Activated T-helper 17 cell treated with anti-CD3 and anti-CD28 coated beads, Interleukin-2, amount 50 U/mL, for 72 hours (primary cell): ENCODE data around the gene RUNDC3A. TPM values are rescaled to one million over a fixed set of nuclear protein-coding genes. Genes with fewer than 3 reads are reported as not detected.

ENCODE experiments used
- ATAC-seq: fragments of 150-1000 bp; cut with Tn5 transposase; replicated peaks from 2 replicates; pipeline ENCODE4 v1.10.0; 2021; ENCODE audit warnings: mild to moderate bottlenecking, moderate library complexity
- H3K27ac Mint-ChIP-seq: one replicate; pipeline ENCODE4 v1.8.0; 2022; ENCODE audit warnings: mixed read lengths
- H3K27me3 Mint-ChIP-seq: one replicate; pipeline ENCODE4 v1.8.0; 2022; ENCODE audit warnings: mixed read lengths
- H3K36me3 Mint-ChIP-seq: one replicate; pipeline ENCODE4 v1.8.0; 2022; ENCODE audit warnings: low read depth, mild to moderate bottlenecking, mixed read lengths
- H3K4me1 Mint-ChIP-seq: one replicate; pipeline ENCODE4 v1.8.0; 2022; ENCODE audit warnings: mixed read lengths
- H3K4me3 Mint-ChIP-seq: one replicate; pipeline ENCODE4 v1.8.0; 2022; ENCODE audit warnings: mild to moderate bottlenecking, mixed read lengths
- H3K9me3 Mint-ChIP-seq: one replicate; pipeline ENCODE4 v1.8.0; 2022; ENCODE audit warnings: mixed read lengths
- total RNA-seq, 2 donors: library from RNA; stranded (reverse); gene quantifications; one replicate each; pipeline ENCODE4 v1.2.3, GENCODE V29; 2022

RUNDC3A gene
- total RNA-seq, 2 donors from 2014 or later, result 0.41 to 0.53 TPM

DNA sequence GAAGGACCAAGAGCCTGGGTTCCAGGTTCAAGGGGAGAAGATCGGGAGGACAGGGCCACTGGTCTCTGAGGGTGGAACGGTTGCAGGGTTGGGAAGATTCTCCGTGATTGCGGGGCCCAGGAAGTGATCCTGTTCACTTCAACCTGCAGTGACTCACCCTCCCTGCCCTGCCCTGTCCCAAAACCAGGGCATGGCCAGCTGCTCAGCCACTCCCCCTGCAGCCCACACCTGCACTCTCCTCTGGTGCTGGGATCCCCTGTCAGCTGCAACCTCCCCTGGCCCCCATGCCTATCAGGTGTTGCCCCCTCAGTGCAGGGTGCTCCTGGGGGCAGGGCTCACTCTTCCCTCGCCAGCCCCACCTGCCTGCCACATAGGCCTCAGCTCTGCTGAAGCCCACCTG is 1.1 kb downstream of the RUNDC3A start:
- no peak overlapping the region for H3K27ac Mint-ChIP-seq
- peak overlapping the region; percentile 56 for H3K4me3 Mint-ChIP-seq
- peaks cover 19% of the 10 kb centered on the region for H3K27me3 Mint-ChIP-seq
- H3K9me3 Mint-ChIP-seq, result no peaks in the 10 kb centered on the region
- H3K36me3 Mint-ChIP-seq, result no peaks in the 10 kb centered on the region
- no peak for ATAC-seq
- peaks cover 8% of the 10 kb centered on the region for H3K4me1 Mint-ChIP-seq

DNA sequence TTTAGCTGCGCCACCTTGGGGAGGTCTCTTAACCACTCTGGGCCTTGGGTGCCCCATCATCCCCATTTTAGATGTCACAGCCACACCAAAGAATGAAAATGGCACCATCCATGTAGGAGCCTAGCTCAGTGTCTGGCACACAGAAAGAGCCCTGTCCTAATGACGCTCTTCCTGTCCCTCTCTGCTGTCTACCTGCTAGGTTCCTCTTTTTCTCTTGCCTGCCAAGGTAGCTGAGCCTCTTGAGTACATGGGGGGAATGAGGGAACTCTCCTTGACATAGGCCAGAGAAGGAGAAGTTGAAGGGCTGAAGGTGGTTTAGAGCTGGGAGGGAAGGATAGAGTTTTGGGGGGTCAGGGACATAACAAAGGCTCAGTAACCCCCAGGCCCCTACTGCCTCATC is 1.8 kb downstream of the RUNDC3A start:
- H3K27ac Mint-ChIP-seq, result no peak overlapping the region
- no peak for ATAC-seq
- H3K9me3 Mint-ChIP-seq, result no peaks in the 10 kb centered on the region
- peak overlapping the region; percentile 56 for H3K4me3 Mint-ChIP-seq
- peaks cover 19% of the 10 kb centered on the region for H3K27me3 Mint-ChIP-seq
- peaks cover 8% of the 10 kb centered on the region for H3K4me1 Mint-ChIP-seq
- no peaks in the 10 kb centered on the region for H3K36me3 Mint-ChIP-seq

DNA sequence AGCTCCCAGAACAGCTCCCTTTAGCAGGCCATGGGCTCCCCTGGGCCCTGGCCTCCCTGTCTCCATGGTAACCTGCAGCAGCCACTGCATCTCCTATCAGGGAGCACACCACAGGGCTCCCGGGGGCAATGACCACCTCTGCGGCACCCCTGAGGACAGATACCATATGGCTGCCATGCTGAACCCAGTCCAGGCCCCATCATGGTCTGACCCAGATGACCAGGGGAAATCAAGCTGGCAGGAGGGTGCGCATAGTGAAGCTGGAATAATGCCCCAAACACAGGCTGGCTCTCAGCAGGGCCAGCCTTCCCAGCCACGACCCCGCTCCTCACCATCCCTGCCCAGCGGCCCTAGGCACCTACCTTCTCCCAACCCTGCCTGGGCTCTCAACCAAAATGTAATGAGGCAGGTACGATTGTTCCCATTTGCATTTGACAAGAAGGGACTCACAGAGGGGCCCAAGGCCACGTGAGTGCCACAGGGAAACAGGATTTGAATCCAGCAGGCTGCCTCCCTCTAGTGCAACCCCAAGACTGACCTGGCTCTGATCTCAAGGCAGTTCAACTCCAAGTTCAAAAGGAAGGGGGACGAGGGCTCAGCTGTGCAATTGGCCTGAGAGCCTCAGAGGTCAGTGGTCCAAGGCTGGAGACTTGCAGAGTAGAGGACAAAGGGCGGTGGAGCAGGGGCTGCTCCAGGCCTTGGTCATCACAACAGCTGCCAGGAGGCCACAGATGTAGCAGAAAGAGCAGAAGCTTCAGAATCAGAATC is 2.4 kb downstream of the RUNDC3A start:
- peaks cover 23% of the 10 kb centered on the region for H3K27me3 Mint-ChIP-seq
- H3K9me3 Mint-ChIP-seq, result no peaks in the 10 kb centered on the region
- no peak overlapping the region for H3K27ac Mint-ChIP-seq
- H3K36me3 Mint-ChIP-seq, result no peaks in the 10 kb centered on the region
- ATAC-seq, result no peak
- H3K4me3 Mint-ChIP-seq, result no peak overlapping the region
- H3K4me1 Mint-ChIP-seq, result peaks cover 12% of the 10 kb centered on the region

DNA sequence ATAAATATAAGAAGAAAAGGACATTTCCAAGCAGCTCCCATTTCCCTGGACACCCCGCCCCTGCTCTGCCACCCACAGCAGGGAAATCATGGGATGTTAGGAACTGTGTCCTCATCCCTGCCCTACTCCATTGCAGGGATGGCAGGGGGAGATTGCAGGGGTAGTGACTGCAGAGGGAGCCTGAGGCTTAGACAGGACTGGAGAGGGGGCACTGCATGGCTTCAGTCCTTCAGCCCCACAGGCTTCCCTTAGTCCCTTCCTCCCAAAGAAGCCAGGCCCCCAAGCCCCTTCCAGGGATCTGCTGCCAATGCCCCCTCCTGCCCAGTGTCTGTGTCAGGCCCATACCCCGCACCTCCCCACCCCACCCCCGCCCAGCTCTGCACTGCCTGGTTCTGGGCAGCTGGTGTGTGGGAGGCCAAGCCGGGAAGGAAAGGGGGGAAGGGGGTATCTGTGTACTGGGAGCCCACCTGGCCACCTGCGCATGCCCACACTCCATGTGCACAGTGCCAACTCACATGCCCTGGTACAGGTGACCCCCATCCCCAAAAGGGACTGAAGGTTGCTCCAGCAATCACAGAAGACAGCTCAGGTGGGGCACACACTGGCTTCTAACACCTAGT is 3.3 kb downstream of the RUNDC3A start:
- no peak overlapping the region for H3K27ac Mint-ChIP-seq
- peaks cover 25% of the 10 kb centered on the region for H3K27me3 Mint-ChIP-seq
- no peaks in the 10 kb centered on the region for H3K36me3 Mint-ChIP-seq
- H3K9me3 Mint-ChIP-seq, result no peaks in the 10 kb centered on the region
- ATAC-seq, result no peak
- H3K4me1 Mint-ChIP-seq, result peaks cover 16% of the 10 kb centered on the region
- H3K4me3 Mint-ChIP-seq, result no peak overlapping the region

DNA sequence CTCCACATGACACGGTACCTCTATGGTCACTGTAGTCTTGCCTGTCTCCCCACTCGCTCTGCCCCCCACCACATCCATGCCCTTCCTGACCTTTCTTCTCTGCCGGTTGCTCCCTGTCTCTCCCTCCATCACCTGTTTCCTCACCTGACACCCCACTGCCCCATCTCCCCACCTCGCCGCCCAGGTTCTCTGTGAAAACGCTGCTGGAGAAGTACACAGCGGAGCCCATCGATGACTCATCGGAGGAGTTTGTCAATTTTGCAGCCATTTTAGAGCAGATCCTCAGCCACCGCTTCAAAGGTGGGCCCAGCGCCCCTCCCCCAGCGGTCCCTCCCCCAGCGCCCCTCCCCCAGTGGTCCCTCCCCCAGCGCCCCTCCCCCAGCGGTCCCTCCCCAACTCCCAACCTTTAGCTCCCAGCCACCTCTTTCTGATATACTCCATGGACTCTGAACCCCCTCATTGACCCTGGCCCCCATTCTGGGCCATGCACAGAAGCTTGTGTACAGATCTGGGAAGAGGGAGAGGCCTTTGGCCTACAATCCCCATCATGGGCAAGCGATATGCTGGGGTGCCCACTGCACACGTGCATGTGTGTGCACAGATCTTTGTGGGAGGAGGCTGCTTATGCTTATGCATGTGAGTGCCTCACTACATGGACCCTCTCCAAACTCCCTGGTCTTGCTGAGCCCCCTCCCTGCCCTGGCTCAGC is 4.1 kb downstream of the RUNDC3A start:
- H3K27ac Mint-ChIP-seq, result no peak overlapping the region
- no peak overlapping the region for H3K4me3 Mint-ChIP-seq
- no peaks in the 10 kb centered on the region for H3K36me3 Mint-ChIP-seq
- no peak for ATAC-seq
- peaks cover 21% of the 10 kb centered on the region for H3K27me3 Mint-ChIP-seq
- peaks cover 12% of the 10 kb centered on the region for H3K4me1 Mint-ChIP-seq
- no peaks in the 10 kb centered on the region for H3K9me3 Mint-ChIP-seq

DNA sequence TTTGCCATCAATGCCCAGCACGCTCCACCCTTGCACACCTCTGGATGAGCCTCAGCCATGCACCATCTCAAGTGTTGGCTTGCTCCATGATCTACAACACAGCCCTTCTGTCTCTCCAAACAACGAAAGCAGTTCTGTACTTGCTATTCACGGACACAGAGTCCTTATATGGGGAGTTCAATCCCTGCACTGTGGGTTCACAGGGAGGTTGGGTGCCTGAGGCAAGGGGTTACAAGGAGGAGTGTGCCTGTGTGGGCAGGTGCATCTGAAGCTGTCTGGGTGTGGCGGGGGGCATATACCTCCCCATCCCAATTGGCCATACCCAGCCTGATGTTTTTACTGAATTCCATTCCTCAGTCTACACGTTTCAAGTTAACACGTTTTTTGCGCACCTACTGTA is 5.6 kb downstream of the RUNDC3A start:
- Mint-ChIP-seq H3K4me3 (peak overlapping the region; percentile 49), H3K36me3 (peaks cover under 1% of the 10 kb centered on the region), H3K27ac (no peak overlapping the region), H3K27me3 (peaks cover 23% of the 10 kb centered on the region), H3K4me1 (peaks cover 12% of the 10 kb centered on the region), H3K9me3 (no peaks in the 10 kb centered on the region)
- ATAC-seq, result no peak

DNA sequence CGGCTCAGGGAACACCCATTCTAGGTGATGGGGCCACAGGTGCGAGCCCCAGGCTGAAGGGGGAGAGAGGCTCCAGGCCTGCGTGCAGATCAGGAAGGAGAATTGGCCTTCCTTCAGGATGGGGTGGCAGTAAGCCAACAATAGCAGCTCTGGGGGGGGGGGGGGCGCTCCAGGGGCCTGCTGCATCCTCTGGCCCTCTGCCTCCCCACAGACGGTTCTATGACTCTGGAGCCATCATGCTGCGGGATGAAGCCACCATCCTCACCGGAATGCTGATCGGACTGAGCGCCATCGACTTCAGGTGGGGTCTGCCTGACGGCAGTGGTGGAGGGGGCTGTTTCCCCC is 6.1 kb downstream of the RUNDC3A start:
- no peaks in the 10 kb centered on the region for H3K9me3 Mint-ChIP-seq
- H3K4me1 Mint-ChIP-seq, result peaks cover 12% of the 10 kb centered on the region
- peaks cover 5% of the 10 kb centered on the region for H3K36me3 Mint-ChIP-seq
- H3K27ac Mint-ChIP-seq, result no peak overlapping the region
- peak overlapping the region; percentile 49 for H3K4me3 Mint-ChIP-seq
- H3K27me3 Mint-ChIP-seq, result peaks cover 23% of the 10 kb centered on the region
- no peak for ATAC-seq

DNA sequence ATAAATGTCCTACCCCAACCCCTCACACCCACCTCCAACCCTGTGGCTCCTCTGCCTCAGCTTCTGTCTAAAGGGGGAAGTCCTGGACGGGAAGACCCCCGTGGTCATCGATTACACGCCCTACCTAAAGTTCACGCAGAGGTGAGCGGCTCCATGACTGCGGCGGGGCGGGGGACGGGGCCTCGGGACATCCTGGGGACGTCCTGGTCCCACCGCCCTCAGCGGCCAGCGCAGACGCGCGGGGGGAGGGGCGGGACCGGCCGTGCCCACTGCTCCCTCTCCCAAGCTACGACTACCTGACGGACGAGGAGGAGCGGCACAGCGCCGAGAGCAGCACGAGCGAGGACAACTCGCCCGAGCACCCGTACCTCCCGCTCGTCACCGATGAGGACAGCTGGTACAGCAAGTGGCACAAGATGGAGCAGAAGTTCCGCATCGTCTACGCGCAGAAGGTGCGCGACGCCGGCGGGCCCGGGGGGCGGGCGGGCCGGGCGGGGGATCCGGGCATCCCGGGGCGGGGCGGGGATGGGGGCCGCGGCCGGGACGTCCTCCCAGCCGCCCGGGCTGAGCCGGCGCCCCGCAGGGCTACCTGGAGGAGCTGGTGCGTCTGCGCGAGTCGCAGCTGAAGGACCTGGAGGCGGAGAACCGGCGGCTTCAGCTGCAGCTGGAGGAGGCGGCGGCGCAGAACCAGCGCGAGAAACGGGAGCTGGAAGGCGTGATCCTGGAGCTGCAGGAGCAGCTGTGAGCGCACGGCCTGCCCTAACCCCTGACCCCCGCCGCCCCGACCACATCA is 6.7 kb downstream of the RUNDC3A start:
- Mint-ChIP-seq H3K27ac (no peak overlapping the region), H3K4me1 (peaks cover 8% of the 10 kb centered on the region), H3K27me3 (peaks cover 23% of the 10 kb centered on the region), H3K4me3 (peak overlapping the region; percentile 49), H3K9me3 (no peaks in the 10 kb centered on the region), H3K36me3 (peaks cover 9% of the 10 kb centered on the region)
- ATAC-seq, result peak; percentile 70

DNA sequence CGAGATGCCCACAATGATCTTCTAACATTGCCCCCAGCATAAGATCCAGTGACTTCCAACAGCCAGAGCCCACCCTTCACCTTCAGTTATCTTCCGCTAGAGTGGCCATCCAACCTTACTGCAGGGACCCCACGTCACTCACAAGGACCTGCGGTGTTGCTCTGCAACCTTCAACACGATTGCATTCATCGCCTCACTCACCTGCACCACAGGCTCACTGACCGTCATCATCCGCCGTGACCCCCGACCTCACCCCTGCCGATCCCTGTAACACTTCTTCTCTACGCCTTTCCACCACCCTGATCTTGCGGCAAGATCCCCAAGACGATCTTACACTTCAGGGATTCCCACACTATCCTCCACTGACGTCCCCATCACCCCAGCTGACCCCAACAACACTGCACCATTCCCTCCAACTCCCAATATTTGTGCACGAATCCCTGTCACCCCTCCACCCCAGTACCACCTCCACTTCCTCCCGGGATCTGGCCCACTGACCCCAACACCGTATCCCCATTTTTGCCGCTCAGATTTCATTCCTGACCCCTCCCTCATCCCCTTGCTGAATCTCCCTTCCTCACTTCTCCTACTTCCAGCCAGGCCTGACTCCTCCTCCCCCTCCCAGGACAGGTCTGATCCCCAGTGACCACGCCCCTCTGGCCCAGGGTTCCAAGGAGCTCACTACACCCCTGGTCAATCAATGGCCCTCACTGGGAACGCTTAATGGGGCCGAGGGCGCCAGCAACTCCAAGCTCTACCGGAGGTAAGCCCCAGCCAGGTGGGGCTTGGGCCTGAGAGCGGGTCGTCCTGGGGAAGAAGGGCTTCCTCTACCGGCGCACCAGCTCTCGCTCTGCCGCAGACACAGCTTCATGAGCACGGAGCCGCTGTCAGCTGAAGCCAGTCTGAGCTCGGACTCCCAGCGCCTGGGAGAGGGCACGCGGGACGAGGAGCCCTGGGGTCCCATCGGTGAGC is 7.6 kb downstream of the RUNDC3A start:
- ATAC-seq, result no peak
- H3K4me3 Mint-ChIP-seq, result peak overlapping the region; percentile 49
- no peaks in the 10 kb centered on the region for H3K9me3 Mint-ChIP-seq

DNA sequence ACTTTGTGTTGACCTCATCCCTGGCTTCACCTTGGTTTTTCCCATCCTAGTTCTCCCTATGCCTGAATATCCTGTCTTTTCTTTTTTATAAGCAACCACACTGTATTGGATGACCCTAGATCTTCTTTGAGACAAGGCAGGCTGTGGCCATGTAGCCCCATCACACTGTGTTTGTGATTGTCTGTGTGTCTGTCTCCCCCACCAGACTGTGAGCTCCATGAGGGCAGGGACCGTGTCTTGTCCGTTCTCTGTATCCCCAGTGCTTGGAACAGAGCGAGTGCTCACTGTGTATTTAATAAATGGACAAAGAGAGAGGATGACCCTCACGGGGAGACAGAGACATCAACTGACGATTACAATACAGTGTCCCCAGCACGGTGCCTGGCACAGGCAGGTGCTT is 9.1 kb downstream of the RUNDC3A start:
- H3K27me3 Mint-ChIP-seq, result peaks cover 23% of the 10 kb centered on the region
- H3K27ac Mint-ChIP-seq, result no peak overlapping the region
- H3K4me3 Mint-ChIP-seq, result no peak overlapping the region
- ATAC-seq, result no peak
- H3K4me1 Mint-ChIP-seq, result peaks cover 8% of the 10 kb centered on the region
- H3K9me3 Mint-ChIP-seq, result no peaks in the 10 kb centered on the region
- peaks cover 27% of the 10 kb centered on the region for H3K36me3 Mint-ChIP-seq

More for the DNA sequence above, 7.6 kb downstream of the RUNDC3A start:
- Mint-ChIP-seq H3K4me1 (peaks cover 8% of the 10 kb centered on the region), H3K36me3 (peaks cover 13% of the 10 kb centered on the region), H3K27me3 (peaks cover 23% of the 10 kb centered on the region), H3K27ac (no peak overlapping the region)

DNA sequence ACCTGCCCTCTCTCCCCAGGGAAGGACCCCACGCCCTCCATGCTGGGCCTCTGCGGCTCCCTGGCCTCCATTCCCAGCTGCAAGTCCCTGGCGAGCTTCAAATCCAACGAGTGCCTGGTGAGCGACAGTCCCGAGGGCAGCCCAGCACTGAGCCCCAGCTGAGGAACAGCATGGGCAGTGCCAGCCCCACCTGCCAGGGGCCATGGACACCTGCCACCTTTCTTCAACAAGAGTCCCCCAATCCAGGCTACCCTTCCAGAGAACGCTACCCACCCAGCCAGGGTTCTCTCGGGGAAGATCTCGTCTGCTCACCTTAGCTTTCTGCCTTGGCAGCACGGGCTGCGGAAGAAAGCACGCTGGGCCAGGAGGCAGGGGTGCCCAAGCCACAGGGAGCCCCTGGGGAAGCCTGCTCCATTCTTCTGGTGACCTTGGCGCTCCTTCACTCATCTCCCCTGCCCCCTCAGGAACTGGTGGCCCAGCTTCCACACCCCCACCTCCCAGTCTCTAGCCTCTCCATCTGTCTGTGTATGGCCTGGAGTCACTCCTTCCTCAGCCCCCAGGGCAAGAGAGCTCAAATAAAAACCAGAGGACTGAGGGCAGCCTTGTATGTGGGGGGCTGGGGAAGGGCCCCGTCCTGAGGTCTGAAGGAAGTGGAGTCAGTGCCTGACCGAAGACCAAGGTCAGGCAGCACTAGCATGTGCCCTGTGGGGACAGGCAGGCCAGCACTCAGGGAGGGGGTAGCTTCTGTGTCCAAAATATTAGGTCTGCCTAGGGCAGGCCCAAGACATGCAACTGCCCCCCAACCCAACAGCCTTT is 9.9 kb downstream of the RUNDC3A start:
- ATAC-seq, result no peak
- Mint-ChIP-seq H3K27ac (no peak overlapping the region), H3K36me3 (peaks cover 28% of the 10 kb centered on the region), H3K9me3 (no peaks in the 10 kb centered on the region), H3K27me3 (peaks cover 23% of the 10 kb centered on the region), H3K4me3 (no peak overlapping the region), H3K4me1 (peaks cover 8% of the 10 kb centered on the region)

DNA sequence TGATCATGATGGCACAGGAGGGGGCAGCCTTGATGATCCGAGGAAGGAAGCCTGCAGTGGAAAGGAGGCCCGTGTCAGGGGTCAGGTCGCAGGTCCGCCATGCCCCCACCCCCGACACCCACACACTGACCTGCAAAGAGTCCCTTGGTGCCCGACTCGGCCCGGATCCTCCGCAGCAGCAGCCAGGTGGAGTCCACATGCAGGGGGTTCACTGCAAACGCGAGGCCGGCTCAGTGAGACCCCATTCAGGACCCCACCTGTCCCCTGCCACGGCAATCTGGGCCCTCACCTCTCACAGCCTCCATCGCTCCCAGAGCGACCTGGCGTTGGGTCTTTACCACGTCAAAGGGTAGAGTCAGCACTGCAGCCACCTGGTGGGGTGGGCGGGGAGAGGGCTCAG is 11.7 kb downstream of the RUNDC3A start:
- H3K4me3 Mint-ChIP-seq, result no peak overlapping the region
- H3K27ac Mint-ChIP-seq, result no peak overlapping the region
- peaks cover 8% of the 10 kb centered on the region for H3K4me1 Mint-ChIP-seq
- H3K27me3 Mint-ChIP-seq, result peaks cover 17% of the 10 kb centered on the region
- no peaks in the 10 kb centered on the region for H3K9me3 Mint-ChIP-seq
- H3K36me3 Mint-ChIP-seq, result peaks cover 28% of the 10 kb centered on the region
- ATAC-seq, result no peak
